Right cardiac atrium (tissue), 5 donors: Measurements from ENCODE around the gene DESI1. TPM values are rescaled to one million over a fixed set of nuclear protein-coding genes. Genes with fewer than 3 reads are reported as not detected.
A peak's percentile ranks its signal among the peaks of the same experiment; 100 is the strongest.
"Not testable (repeated sequence)": the region's sequence is repeated elsewhere in the genome, so short reads cannot be mapped to it uniquely, and the experiment has no call there.

Source experiments
- ATAC-seq, 2 donors: fragments of 200-7000 bp; cut with Tn5 transposase; one replicate each; pipeline versions ENCODE4 v1.8.0 to v1.9.1; 2020; ENCODE audit warnings: moderate library complexity in 2 of 2, mild to moderate bottlenecking in 1 of 2
- DNase-seq, 3 donors: peaks; one replicate each; pipeline ENCODE4 v3.0.0-alpha.2; 2020
- H3K27ac ChIP-seq: one replicate; pipeline ENCODE4 v1.5.1; 2013; ENCODE audit warnings: mild to moderate bottlenecking, low read length, control low read depth, moderate library complexity
- H3K27me3 ChIP-seq: one replicate; pipeline ENCODE4 v1.6.1; 2013; ENCODE audit not compliant: control insufficient read depth, insufficient read depth
- H3K4me1 ChIP-seq: one replicate; pipeline ENCODE4 v1.6.1; 2013; ENCODE audit warnings: low read length; ENCODE audit not compliant: control insufficient read depth, insufficient read depth
- H3K4me3 ChIP-seq: one replicate; pipeline ENCODE4 v1.5.1; 2013; ENCODE audit warnings: low read length, control low read depth
- H3K9me3 ChIP-seq: one replicate; pipeline ENCODE4 v1.6.1; 2013; ENCODE audit warnings: low read length; ENCODE audit not compliant: control insufficient read depth
- WGBS: extraction: QIAGEN DNeasy Blood & Tissue Kit; methylation state at CpG from one replicate; pipeline ENCODE4 v1.1.7; 2013; 5-methylcytosine and 5-hydroxymethylcytosine counted together
- intact Hi-C, 4 donors: fragments of 100-400 bp; cut with DNase I; formaldehyde crosslinking; loops; one replicate each; pipeline versions ENCODE4 v1.11.0 to v1.14.0; 2022 to 2023
- long read RNA-seq, 4 donors: library from polyadenylated mRNA; unstranded; transcript quantifications; one replicate each; pipeline ENCODE4 v2.0.0, GENCODE V29; 2020 to 2021
- polyA plus RNA-seq: library from polyadenylated mRNA; stranded (reverse); fragments of 200-250 nt; gene quantifications from one replicate; pipeline ENCODE4 v1.2.3, GENCODE V29; 2013
- total RNA-seq, 4 donors: library from RNA; stranded (reverse); fragmentation: NEBNext Ultra II Directional; extraction: Animal tissue kit (Norgen Biotek cat#: 25700); gene quantifications; one replicate each; pipeline ENCODE4 v1.2.1, GENCODE V29; 2021
- donor health status: healthy with polysubstance abuse.
- donor health status: DM: no; HTN: yes; CAD: no.
- donor health status: DM: no; HTN: no; CAD: no.
- donor health status: DM: no; HTN: yes; CAD: no; lungs with severe emphysema.
- donor health status: DM: yes; HTN: yes; CAD: no.

DESI1 gene
- total RNA-seq, result 10 to 100 TPM; 56.5 to 90.7 (median 74.8) TPM
- polyA plus RNA-seq, result 86.4 TPM
- long read RNA-seq, donor 1, transcript DESI1-201 (6 exons, 3,833 nt), result major isoform, 45 of 83 reads
- long read RNA-seq, donor 1, partial matches to known transcripts, result 2 of 83 reads
- long read RNA-seq, donor 1, other reads (novel, unspliced or antisense), result 36 of 83 reads
- long read RNA-seq, donor 2, transcript DESI1-201 (6 exons, 3,833 nt), result major isoform, 34 of 54 reads
- long read RNA-seq, donor 2, partial matches to known transcripts, result 1 of 54 reads
- long read RNA-seq, donor 2, other reads (novel, unspliced or antisense), result 19 of 54 reads
- long read RNA-seq, donor 3, transcript DESI1-201 (6 exons, 3,833 nt), result major isoform, 12 of 47 reads
- long read RNA-seq, donor 3, partial matches to known transcripts, result 15 of 47 reads
- long read RNA-seq, donor 3, other reads (novel, unspliced or antisense), result 19 of 47 reads
- long read RNA-seq, donor 4, transcript DESI1-201 (6 exons, 3,833 nt), result major isoform, 20 of 36 reads
- long read RNA-seq, donor 4, partial matches to known transcripts, result 9 of 36 reads
- long read RNA-seq, donor 4, other reads (novel, unspliced or antisense), result 7 of 36 reads

DNA sequence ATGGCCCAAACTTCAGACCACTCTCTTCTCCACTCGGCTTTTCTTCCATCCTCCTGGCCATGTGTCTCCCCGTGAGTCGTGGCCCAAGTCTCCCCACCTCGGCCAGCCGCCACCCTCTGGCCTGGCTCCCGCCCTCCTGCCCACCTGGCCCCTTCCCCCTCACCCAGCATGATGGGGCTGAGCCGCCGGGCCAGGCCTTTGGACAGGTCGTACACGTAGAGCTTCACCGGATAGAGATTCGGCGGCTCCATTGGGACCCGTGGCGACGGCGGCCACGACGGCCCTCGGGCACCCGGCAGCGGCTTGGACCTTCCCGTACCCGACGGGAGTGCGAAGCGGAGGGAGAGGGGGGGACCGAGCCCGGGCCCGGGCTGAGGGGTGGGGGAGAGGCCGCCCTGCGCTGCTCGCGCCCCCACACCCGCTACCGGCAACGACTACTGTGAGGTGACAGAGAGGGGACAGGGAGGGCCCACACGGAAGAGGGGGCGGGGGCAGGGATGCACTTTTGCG, at the start of gene DESI1:
DESI1 (minus strand) TSS at position 455 of the 510 bp plus-strand sequence; CDS start at position 251, 204 bp downstream.
- ATAC-seq, result peak; percentile 50 to 53
- Histone ChIP-seq H3K9me3 (no peaks in the 10 kb centered on the region), H3K4me1 (peaks cover 3% of the 10 kb centered on the region), H3K27ac (peak within 1 kb of the TSS; percentile 93), H3K27me3 (no peaks in the 10 kb centered on the region), H3K4me3 (peak within 1 kb of the TSS; percentile 72)
- intact Hi-C loops, result no loop called here
- WGBS, result under 1% methylated on average over 40 of the region's 40 CpGs
- no peak for DNase-seq

DNA sequence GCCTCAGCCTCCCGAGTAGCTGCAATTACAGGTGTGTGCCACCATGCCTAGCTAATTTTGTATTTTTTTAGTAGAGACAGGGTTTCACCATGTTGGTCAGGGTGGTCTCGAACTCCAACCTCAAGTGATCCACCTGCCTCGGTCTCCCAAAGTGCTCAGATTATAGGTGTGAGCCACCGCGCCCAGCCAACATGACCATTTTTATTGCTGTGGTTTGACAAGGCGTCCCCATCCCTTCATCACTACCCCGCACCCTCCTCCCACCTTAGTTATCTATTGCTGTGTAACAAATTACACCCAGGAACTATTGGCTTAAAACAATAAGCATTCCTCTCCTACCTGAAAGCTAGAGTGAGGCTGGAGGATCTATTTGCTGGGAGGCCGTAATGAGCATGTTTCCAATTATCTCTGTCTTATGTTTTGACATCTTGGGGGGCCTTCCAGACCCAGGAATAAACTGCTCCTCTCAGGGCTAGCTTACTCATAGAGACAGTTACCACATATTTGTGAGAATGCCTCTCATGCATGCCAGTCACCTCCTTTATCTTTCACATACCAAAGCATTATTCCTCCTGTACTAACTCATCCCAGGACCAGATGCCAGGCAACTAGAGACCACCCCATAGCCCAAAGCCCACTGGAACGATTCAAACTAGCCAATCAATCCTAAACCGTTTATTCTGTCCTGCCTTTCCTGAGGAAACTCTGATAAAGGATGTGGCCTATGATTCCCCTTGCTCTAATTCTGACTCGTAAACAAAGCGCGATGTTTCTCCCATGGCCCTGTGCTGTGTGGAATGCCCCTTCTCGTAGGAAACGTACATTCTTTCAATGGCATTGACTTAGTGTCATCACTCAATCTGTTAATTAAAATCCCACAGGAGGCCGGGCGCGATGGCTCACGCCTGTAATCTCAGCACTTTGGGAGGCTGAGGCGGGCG, 48.4 kb upstream of the DESI1 start:
- ATAC-seq, result no peak
- no peak overlapping the region for H3K4me3 ChIP-seq
- 69% methylated on average over 21 of the region's 21 CpGs for WGBS
- no peaks in the 10 kb centered on the region for H3K9me3 ChIP-seq
- DNase-seq, result no peak
- H3K27ac ChIP-seq, result no peak overlapping the region
- H3K4me1 ChIP-seq, result no peaks in the 10 kb centered on the region
- no peaks in the 10 kb centered on the region for H3K27me3 ChIP-seq
- intact Hi-C loops, result no loop called here

DNA sequence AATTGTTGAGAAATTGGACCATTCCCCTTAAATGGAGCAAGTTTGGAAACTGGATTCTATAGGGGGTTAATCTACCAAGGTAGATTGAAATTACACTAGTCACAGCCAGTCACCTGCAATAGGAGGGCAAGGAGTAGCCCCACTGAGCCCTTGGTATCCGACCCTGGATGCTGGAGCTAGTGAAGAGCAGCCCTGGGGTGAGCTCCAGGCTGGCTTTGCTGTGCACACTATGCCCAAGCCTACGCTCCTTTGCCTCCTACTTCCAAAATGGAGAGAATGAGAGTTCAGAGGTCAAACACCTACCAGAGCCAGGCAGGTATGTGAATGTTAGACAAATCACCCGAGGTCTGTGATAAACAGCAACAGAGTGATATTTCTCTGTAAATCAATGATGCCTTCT, 44.1 kb upstream of the DESI1 start:
- DNase-seq, result no peak
- intact Hi-C loops, result no loop called here
- H3K4me3 ChIP-seq, result no peak overlapping the region
- ATAC-seq, result no peak
- no peaks in the 10 kb centered on the region for H3K4me1 ChIP-seq
- peak overlapping the region; percentile 3 for H3K27ac ChIP-seq
- H3K27me3 ChIP-seq, result no peaks in the 10 kb centered on the region
- WGBS, result 83% methylated on average over 3 of the region's 3 CpGs
- no peaks in the 10 kb centered on the region for H3K9me3 ChIP-seq

DNA sequence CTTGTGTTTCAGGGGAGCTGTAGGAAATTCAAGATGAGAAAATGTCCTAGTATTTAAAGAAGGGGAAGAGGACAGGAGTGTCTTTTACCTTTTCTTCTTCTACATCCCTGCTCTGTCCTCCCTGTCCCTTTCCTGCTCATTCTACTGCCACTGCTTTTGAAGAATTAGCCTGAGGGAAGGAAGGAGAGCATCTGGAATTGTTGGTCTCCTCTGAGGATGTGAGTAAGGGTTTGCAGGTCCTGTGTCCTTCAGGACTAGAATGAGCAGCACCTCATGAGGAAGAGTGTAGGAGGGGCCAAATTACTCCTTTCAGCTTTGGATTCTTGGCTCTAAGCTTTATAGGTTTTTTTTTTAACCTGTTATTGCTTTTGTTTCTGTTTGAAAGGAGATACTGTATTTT, 43.6 kb upstream of the DESI1 start:
- Histone ChIP-seq H3K4me3 (no peak overlapping the region), H3K27me3 (no peaks in the 10 kb centered on the region), H3K4me1 (no peaks in the 10 kb centered on the region), H3K27ac (no peak overlapping the region), H3K9me3 (no peaks in the 10 kb centered on the region)
- DNase-seq, result no peak
- ATAC-seq, result no peak
- intact Hi-C loops, result no loop called here

DNA sequence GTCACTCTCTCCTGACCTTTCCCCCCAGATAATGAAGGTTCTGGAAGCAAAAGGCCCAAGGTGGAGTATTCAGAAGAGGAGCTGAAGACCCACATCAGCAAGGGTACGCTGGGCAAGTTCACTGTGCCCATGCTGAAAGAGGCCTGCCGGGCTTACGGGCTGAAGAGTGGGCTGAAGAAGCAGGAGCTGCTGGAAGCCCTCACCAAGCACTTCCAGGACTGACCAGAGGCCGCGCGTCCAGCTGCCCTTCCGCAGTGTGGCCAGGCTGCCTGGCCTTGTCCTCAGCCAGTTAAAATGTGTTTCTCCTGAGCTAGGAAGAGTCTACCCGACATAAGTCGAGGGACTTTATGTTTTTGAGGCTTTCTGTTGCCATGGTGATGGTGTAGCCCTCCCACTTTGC, 42.8 kb upstream of the DESI1 start:
- 81% methylated on average over 9 of the region's 9 CpGs for WGBS
- ATAC-seq, H3K27ac ChIP-seq, H3K9me3 ChIP-seq, H3K27me3 ChIP-seq, H3K4me3 ChIP-seq, intact Hi-C loops, DNase-seq, H3K4me1 ChIP-seq: not testable (repeated sequence)

- H3K9me3 ChIP-seq, result no peaks in the 10 kb centered on the region
- ATAC-seq, result no peak
- no peaks in the 10 kb centered on the region for H3K27me3 ChIP-seq
- DNase-seq, result no peak
- intact Hi-C loops, result no loop called here
- 96% methylated on average over 2 of the region's 2 CpGs for WGBS
- H3K4me1 ChIP-seq, result no peaks in the 10 kb centered on the region
- H3K27ac ChIP-seq, result no peak overlapping the region
- H3K4me3 ChIP-seq, result no peak overlapping the region
These were observed 40.9 kb upstream of the DESI1 start for GRCh38 chr22:41661713-41662112.

DNA sequence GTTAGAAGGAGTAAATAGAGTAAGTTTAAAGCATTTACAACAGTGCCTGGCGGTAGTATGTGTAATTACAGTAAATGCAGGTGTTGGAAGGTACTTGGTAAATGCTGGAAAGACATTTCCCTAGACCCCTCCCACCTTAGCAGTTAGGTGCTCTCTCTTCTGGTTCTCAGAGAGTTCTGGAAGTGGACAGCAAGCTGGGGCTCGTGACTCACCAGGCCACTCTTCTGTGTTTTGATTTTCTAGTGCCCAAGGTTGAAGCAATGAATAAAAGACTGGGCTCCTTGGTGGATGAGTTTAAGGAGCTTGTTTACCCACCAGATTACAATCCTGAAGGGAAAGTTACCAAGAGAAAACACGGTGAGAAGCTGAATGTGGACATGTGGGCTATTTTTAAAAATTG, 40.2 kb upstream of the DESI1 start:
- Histone ChIP-seq H3K4me3 (no peak overlapping the region), H3K27ac (peak overlapping the region; percentile 86), H3K27me3 (no peaks in the 10 kb centered on the region), H3K9me3 (no peaks in the 10 kb centered on the region), H3K4me1 (no peaks in the 10 kb centered on the region)
- intact Hi-C loops, result no loop called here
- whole genome bisulfite sequencing, result 63% methylated on average over 3 of the region's 3 CpGs
- ATAC-seq (no peak), DNase-seq (no peak)

DNA sequence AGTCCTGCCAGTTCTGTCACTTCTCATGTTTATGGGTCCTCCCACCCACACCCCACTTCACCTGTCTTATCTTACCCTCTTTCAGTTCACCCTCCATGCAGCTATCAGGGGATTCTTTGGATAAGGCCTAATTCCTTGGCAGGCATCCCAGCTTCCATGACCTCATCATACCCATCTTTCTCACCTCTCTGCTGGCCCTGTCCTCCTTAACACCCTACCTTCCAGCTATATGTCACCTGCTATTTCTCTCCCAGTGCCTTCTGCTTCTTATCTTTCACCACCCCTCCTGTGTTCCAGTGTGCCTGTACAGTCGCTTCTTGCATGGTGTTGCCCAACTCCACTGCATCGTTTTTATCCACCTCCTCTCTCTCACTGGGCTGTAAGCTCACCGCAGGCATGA, 39.6 kb upstream of the DESI1 start:
- Histone ChIP-seq H3K4me1 (no peaks in the 10 kb centered on the region), H3K27ac (peak overlapping the region; percentile 21), H3K4me3 (no peak overlapping the region), H3K9me3 (no peaks in the 10 kb centered on the region), H3K27me3 (no peaks in the 10 kb centered on the region)
- ATAC-seq (peak; percentile 86 to 92), DNase-seq (peak in 1 of 3 donors; percentile 42)
- 59% methylated on average over 3 of the region's 3 CpGs for WGBS
- intact Hi-C loops, result no loop called here

DNA sequence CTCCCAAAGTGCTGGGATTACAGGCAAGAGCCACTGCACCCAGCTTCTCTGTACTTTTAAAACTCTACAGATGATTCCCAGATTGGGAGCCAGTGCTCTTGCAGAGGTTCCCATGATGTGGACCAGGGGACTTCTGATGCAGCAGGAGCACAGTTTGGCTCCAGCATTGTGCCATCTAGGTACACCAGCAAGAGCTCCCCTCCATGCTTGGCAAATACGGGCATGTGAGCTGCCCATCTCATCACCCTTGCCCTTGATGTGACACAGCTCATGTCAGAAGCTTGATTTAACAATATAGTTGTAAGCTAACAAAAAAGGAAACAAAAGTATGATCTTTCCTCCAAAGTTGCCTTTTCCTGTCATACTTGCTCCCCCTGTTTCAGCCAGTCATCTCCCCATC, 39.1 kb upstream of the DESI1 start:
- H3K27me3 ChIP-seq, result no peaks in the 10 kb centered on the region
- ATAC-seq, result peak; percentile 67 to 77
- H3K4me3 ChIP-seq, result no peak overlapping the region
- H3K4me1 ChIP-seq, result no peaks in the 10 kb centered on the region
- no peaks in the 10 kb centered on the region for H3K9me3 ChIP-seq
- 62% methylated on average over 1 of the region's 1 CpG for WGBS
- DNase-seq, result no peak
- H3K27ac ChIP-seq, result peak overlapping the region; percentile 21
- intact Hi-C loops, result no loop called here

GRCh38 chr22:41658869-41659268, 38.0 kb upstream of the DESI1 start:
- Histone ChIP-seq H3K27me3 (no peaks in the 10 kb centered on the region), H3K9me3 (no peaks in the 10 kb centered on the region), H3K4me1 (no peaks in the 10 kb centered on the region), H3K4me3 (no peak overlapping the region), H3K27ac (peak overlapping the region; percentile 12)
- ATAC-seq, result no peak
- 94% methylated on average over 17 of the region's 17 CpGs for WGBS
- DNase-seq, result no peak
- intact Hi-C loops, result no loop called here

- Histone ChIP-seq H3K9me3 (no peaks in the 10 kb centered on the region), H3K4me1 (no peaks in the 10 kb centered on the region), H3K4me3 (no peak overlapping the region), H3K27ac (no peak overlapping the region), H3K27me3 (no peaks in the 10 kb centered on the region)
- DNase-seq (no peak), ATAC-seq (no peak)
- WGBS, result over 99% methylated on average over 6 of the region's 6 CpGs
- intact Hi-C loops, result no loop called here
These were observed 36.9 kb upstream of the DESI1 start for GRCh38 chr22:41657709-41658108.
